Hepatocyte (in vitro differentiated cells): Measurements from ENCODE around the gene FOXA1. TPM values are rescaled to one million over a fixed set of nuclear protein-coding genes. Genes with fewer than 3 reads are reported as not detected.

Experiments
- DNase-seq: peaks from one replicate; pipeline ENCODE4 v3.0.0-alpha.2; 2016; ENCODE audit warnings: low spot score
- H2AFZ ChIP-seq: fragments of 200-600 bp; sonication (generic); 2 replicates; pipeline ENCODE4 v1.6.0; 2016; ENCODE audit warnings: antibody characterized with exemption, mild to moderate bottlenecking
- H3K27ac ChIP-seq: fragments of 200-600 bp; sonication (generic); 2 replicates; pipeline ENCODE4 v1.5.1; 2016; ENCODE audit warnings: mild to moderate bottlenecking
- H3K27me3 ChIP-seq: fragments of 200-600 bp; sonication (generic); 2 replicates; pipeline ENCODE4 v1.6.1; 2016
- H3K36me3 ChIP-seq: fragments of 200-600 bp; sonication (generic); replicated peaks from 2 replicates; pipeline ENCODE4 v1.5.1; 2016; ENCODE audit warnings: low read depth; ENCODE audit not compliant: insufficient read depth
- H3K4me1 ChIP-seq: fragments of 200-600 bp; sonication (generic); 2 replicates; pipeline ENCODE4 v1.5.1; 2016; ENCODE audit warnings: mild to moderate bottlenecking, moderate library complexity; ENCODE audit not compliant: insufficient read depth
- H3K4me2 ChIP-seq: fragments of 200-600 bp; sonication (generic); 2 replicates; pipeline ENCODE4 v1.6.0; 2016
- H3K4me3 ChIP-seq: fragments of 200-600 bp; sonication (generic); 2 replicates; pipeline ENCODE4 v1.5.1; 2016; ENCODE audit warnings: mild to moderate bottlenecking
- H3K79me2 ChIP-seq: fragments of 200-600 bp; sonication (generic); 2 replicates; pipeline ENCODE4 v1.6.0; 2017; ENCODE audit warnings: mild to moderate bottlenecking
- H3K9me2 ChIP-seq: fragments of 200-600 bp; sonication (generic); replicated peaks from 2 replicates; pipeline ENCODE4 v1.6.0; 2017; ENCODE audit warnings: mild to moderate bottlenecking; ENCODE audit not compliant: insufficient read depth
- H3K9me3 ChIP-seq: fragments of 200-600 bp; sonication (generic); 2 replicates; pipeline ENCODE4 v1.5.1; 2016; ENCODE audit warnings: low read depth, mild to moderate bottlenecking
- H4K20me1 ChIP-seq: fragments of 200-600 bp; sonication (generic); 2 replicates; pipeline ENCODE4 v1.6.0; 2016; ENCODE audit warnings: mild to moderate bottlenecking; ENCODE audit not compliant: insufficient read depth, poor library complexity, severe bottlenecking
- EZH2 ChIP-seq: fragments of 200-600 bp; sonication (generic); IDR thresholded peaks from 2 replicates; pipeline ENCODE4 v1.6.1; 2016; ENCODE audit warnings: antibody characterized with exemption, mild to moderate bottlenecking, borderline replicate concordance
- EZH2phosphoT487 ChIP-seq: fragments of 200-600 bp; sonication (generic); IDR thresholded peaks from one replicate; pipeline ENCODE4 v1.6.1; 2018; ENCODE audit warnings: antibody characterized with exemption, mild to moderate bottlenecking, low read depth, moderate library complexity; ENCODE audit not compliant: unreplicated experiment, severe bottlenecking
- WGBS: methylation state at CpG from one replicate; pipeline ENCODE4 v1.1.6; 2016; ENCODE audit warnings: low lambda C conversion rate; ENCODE audit errors: missing lambda C conversion rate; 5-methylcytosine and 5-hydroxymethylcytosine counted together
- polyA plus RNA-seq: library from polyadenylated mRNA; unstranded; fragments of >200 nt; fragmentation: Nextera tagmentation; extraction: Ambion mirVana; gene quantifications from 2 replicates; pipeline ENCODE4 v1.2.1, GENCODE V29; 2016
- total RNA-seq: library from RNA; depleted of rRNA; stranded (reverse); fragments of >200 nt; gene quantifications from 2 replicates; pipeline ENCODE4 v1.2.3, GENCODE V29; 2014
- TF ChIP-seq, protein P1 (sequence below): fragments of 200-600 bp; sonication (generic); IDR thresholded peaks from 2 replicates; pipeline ENCODE4 v1.5.1; 2016; ENCODE audit warnings: antibody characterized with exemption, mild to moderate bottlenecking; ENCODE audit not compliant: poor library complexity

The FOXA1 gene
- total and polyA plus RNA-seq, 2 experiments from 2014 or later = 85.7 to 89.2 TPM

DNA sequence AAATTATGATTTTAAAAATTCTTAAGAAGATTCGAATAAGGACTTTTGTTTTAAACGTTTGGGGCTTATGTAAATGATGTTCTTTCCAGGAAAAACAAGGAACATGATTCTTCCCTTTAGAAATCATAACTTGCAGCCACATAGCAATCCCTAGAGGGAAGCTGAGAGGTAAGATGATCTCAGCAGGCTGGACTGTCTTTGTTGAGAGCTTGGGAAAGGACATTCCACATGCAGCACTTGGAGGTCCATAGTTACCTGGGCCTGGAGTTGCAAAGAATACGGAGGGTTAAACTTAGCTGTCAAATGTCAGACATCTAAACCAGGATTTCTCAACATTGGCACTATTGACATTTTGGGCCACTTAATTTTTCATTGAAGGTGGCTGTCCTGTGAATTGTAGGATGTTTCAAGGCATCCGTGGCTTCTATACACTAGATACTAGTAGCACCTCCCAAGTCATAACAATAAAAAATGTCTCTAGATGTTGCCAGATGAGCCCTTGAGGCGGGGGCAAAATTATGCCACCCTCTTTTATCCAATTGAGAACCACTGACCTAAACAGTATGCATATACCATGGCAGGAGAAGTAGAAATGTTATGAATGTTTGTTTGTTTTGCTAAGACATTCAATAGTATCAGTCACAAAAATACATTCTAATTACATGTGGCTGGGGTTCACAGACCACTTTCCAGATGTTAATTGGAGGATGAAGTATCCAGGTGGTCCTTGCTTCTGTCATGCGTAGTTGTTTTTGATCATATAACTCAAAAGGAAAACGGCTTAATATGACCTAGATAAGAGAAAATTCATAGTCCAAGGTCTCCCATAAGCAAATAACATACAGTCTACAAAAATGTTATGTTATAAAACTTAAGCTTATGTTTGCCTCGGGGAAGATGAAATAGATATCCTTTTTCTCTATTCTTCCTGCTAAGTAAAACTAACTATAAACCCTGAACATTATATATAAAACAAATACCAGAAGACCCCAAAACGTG is 30.8 kb upstream of the FOXA1 start:
- no peaks in the 10 kb centered on the region for H3K9me2 ChIP-seq
- TF ChIP-seq, protein P1, sequence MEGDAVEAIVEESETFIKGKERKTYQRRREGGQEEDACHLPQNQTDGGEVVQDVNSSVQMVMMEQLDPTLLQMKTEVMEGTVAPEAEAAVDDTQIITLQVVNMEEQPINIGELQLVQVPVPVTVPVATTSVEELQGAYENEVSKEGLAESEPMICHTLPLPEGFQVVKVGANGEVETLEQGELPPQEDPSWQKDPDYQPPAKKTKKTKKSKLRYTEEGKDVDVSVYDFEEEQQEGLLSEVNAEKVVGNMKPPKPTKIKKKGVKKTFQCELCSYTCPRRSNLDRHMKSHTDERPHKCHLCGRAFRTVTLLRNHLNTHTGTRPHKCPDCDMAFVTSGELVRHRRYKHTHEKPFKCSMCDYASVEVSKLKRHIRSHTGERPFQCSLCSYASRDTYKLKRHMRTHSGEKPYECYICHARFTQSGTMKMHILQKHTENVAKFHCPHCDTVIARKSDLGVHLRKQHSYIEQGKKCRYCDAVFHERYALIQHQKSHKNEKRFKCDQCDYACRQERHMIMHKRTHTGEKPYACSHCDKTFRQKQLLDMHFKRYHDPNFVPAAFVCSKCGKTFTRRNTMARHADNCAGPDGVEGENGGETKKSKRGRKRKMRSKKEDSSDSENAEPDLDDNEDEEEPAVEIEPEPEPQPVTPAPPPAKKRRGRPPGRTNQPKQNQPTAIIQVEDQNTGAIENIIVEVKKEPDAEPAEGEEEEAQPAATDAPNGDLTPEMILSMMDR = no peak
- no peak for TF ChIP-seq EZH2phosphoT487
- TF ChIP-seq EZH2 = no peak
- peak overlapping the region; percentile 25 for H3K27ac ChIP-seq
- no peaks in the 10 kb centered on the region for H4K20me1 ChIP-seq
- no peak for DNase-seq
- no peak overlapping the region for H3K4me2 ChIP-seq
- H3K27me3 ChIP-seq = peaks cover 4% of the 10 kb centered on the region
- no peaks in the 10 kb centered on the region for H3K36me3 ChIP-seq
- no peak overlapping the region for H3K4me3 ChIP-seq
- 68% methylated on average over 9 of the region's 9 CpGs for WGBS
- H3K9me3 ChIP-seq = no peaks in the 10 kb centered on the region
- H3K79me2 ChIP-seq = peaks cover 6% of the 10 kb centered on the region
- H3K4me1 ChIP-seq = peaks cover 4% of the 10 kb centered on the region
- no peak overlapping the region for H2AFZ ChIP-seq

DNA sequence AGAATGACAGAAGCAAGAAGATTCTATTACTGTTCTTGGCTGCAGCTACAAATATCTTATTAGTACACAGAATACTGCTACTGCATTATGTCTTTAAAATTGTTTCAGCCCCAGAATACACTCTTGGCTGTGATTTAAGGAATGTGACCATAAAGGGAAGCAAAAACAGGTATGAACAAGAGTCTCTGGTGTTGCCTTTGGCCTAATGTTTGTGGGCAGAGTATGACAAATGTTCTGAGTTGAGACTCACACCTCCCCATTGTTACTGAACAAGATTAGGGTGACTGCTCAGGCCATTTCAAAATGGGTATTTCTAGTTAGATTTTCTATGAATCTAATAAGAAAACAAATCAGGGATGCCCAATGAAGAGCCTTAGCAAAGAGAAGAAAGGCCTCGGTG is 28.9 kb upstream of the FOXA1 start:
- TF ChIP-seq EZH2 = no peak
- TF ChIP-seq, protein P1 = no peak
- TF ChIP-seq EZH2phosphoT487 = no peak
- 100% methylated on average over 1 of the region's 1 CpG for WGBS
- no peaks in the 10 kb centered on the region for H3K9me2 ChIP-seq
- peaks cover 4% of the 10 kb centered on the region for H3K4me1 ChIP-seq
- H3K27ac ChIP-seq = no peak overlapping the region
- H3K36me3 ChIP-seq = no peaks in the 10 kb centered on the region
- H3K9me3 ChIP-seq = no peaks in the 10 kb centered on the region
- no peak overlapping the region for H2AFZ ChIP-seq
- H4K20me1 ChIP-seq = no peaks in the 10 kb centered on the region
- H3K4me3 ChIP-seq = no peak overlapping the region
- H3K79me2 ChIP-seq = peaks cover 2% of the 10 kb centered on the region
- no peak for DNase-seq
- peaks cover 4% of the 10 kb centered on the region for H3K27me3 ChIP-seq
- H3K4me2 ChIP-seq = no peak overlapping the region

DNA sequence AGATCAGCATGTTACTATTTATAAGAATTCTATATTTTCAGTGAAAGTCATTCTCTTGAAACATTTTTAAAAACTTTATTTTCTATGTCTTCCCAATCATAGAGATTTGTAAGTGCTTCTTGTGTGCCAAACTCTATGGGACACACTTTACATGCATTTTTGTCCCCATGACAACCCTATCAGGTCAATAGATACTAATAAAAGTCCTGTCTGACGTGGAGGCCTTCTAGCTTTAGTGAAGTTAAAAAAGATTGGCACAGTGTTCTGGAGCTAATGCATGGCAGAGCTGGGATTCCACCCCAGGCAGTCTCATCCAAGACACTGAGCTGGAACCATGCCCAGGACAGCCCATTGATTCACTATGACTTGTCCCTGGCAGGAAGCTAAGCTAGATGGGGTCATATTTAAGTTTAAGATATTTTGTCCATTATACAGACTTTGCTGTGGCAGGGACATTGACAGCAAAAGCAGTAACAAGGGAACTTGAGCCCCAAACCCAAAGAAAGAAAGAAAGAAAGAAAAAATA is 28.4 kb upstream of the FOXA1 start:
- Histone ChIP-seq H3K79me2 (peaks cover 2% of the 10 kb centered on the region), H3K36me3 (no peaks in the 10 kb centered on the region), H3K27me3 (peaks cover 4% of the 10 kb centered on the region), H3K4me2 (no peak overlapping the region), H2AFZ (no peak overlapping the region), H4K20me1 (no peaks in the 10 kb centered on the region), H3K27ac (no peak overlapping the region), H3K4me3 (no peak overlapping the region), H3K4me1 (peaks cover 4% of the 10 kb centered on the region), H3K9me3 (no peaks in the 10 kb centered on the region), H3K9me2 (no peaks in the 10 kb centered on the region)
- peak; percentile 30 for DNase-seq
- WGBS = 65% methylated on average over 1 of the region's 1 CpG
- TF ChIP-seq, protein P1 = no peak
- TF ChIP-seq EZH2 (no peak), EZH2phosphoT487 (no peak)
